ENCODE results near the gene APOBEC3G.
"Not testable (repeated sequence)": the region's sequence is repeated elsewhere in the genome, so short reads cannot be mapped to it uniquely, and the experiment has no call there.

APOBEC3G gene

DNA sequence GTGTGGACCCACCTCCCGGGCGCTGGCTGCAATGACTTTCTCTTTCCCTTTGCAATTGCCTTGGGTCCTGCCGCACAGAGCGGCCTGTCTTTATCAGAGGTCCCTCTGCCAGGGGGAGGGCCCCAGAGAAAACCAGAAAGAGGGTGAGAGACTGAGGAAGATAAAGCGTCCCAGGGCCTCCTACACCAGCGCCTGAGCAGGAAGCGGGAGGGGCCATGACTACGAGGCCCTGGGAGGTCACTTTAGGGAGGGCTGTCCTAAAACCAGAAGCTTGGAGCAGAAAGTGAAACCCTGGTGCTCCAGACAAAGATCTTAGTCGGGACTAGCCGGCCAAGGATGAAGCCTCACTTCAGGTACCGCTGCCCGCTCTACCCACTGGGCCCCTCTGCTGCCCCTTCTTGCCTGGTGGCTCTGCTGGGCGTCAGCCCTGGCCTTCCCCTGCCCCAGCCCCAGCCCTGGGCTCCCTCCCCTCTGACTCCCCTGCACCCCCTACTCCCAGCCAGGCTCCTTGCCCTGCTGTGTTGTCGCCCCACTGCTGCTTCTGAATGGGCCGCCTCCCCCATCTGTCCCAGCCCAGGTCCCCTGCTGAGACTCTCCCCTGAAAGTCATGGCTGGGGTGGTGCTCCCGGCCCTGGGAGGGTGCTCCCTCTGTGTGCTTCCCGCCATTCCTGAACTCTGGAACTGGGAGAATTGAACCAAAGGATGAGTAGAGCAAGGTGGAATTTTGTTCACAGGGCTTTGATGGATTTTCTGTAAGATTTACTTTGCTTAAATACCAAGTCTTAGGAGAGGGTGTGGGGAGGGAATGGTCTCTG is at the start of gene APOBEC3G:
TSS of gene APOBEC3G (plus strand) at position 250 of the 815 bp plus-strand sequence. CDS start at position 337, 87 bp downstream.
- Histone ChIP-seq H3K4me2 (ENCODE audit: insufficient read depth, low read length) (peak within 1 kb of the TSS; percentile 93), H3K4me3 (ENCODE audit: low read depth in 1 of 2, low read length in 2 of 2) (peak within 1 kb of the TSS; percentile 50 to 70; a peak in 3 of 4 replicates), H3K27ac (ENCODE audit: low read length) (peak within 1 kb of the TSS; percentile 76), H2AFZ (ENCODE audit: low read depth, low read length) (peak within 1 kb of the TSS; percentile 73), H3K9ac (ENCODE audit: low read depth, low read length) (peak within 1 kb of the TSS; percentile 65), H3K4me1 (ENCODE audit: insufficient read depth, low read length) (peaks cover 15% of the 10 kb centered on the region)
- peak; percentile 78 for DNase-seq
- not testable (repeated sequence) for H4K20me1 ChIP-seq (ENCODE audit: insufficient read depth, low read length); H3K9me3 ChIP-seq (ENCODE audit: insufficient read depth, low read length, severe bottlenecking); H3K27me3 ChIP-seq (ENCODE audit: insufficient read depth, low read length, poor library complexity); H3K36me3 ChIP-seq (ENCODE audit: insufficient read depth, low read length); H3K79me2 ChIP-seq (ENCODE audit: insufficient read depth, low read length)
- ATAC-seq (ENCODE audit: insufficient read depth, low read depth), result peak; percentile 98

GRCh38 chr22:39027717-39028116 is 49.4 kb upstream of the APOBEC3G start:
- DNase-seq (no peak), ATAC-seq (ENCODE audit: insufficient read depth, low read depth) (0 out of 3 replicates have a peak, but pooled peaks have one; percentile 24)
- Histone ChIP-seq H3K9ac (ENCODE audit: low read depth, low read length) (no peak overlapping the region), H3K4me1 (ENCODE audit: insufficient read depth, low read length) (no peaks in the 10 kb centered on the region), H3K36me3 (ENCODE audit: insufficient read depth, low read length) (peaks cover 16% of the 10 kb centered on the region; the same call in 1 of the 2 replicates), H3K27ac (ENCODE audit: low read length) (no peak overlapping the region), H3K79me2 (ENCODE audit: insufficient read depth, low read length) (no peaks in the 10 kb centered on the region), H2AFZ (ENCODE audit: low read depth, low read length) (no peak overlapping the region), H3K9me3 (ENCODE audit: insufficient read depth, low read length, severe bottlenecking) (no peaks in the 10 kb centered on the region), H3K4me3 (ENCODE audit: low read depth in 1 of 2, low read length in 2 of 2) (no peak overlapping the region), H3K4me2 (ENCODE audit: insufficient read depth, low read length) (no peak overlapping the region), H3K27me3 (ENCODE audit: insufficient read depth, low read length, poor library complexity) (no peaks in the 10 kb centered on the region), H4K20me1 (ENCODE audit: insufficient read depth, low read length) (no peaks in the 10 kb centered on the region)
- TF ChIP-seq CTCF (IDR thresholded peaks at IDR 0.05; ENCODE audit: borderline replicate concordance, extremely low read depth, low read length, poor library complexity, severe bottlenecking) (no peak), EZH2 (IDR thresholded peaks at IDR 0.05; ENCODE audit: borderline replicate concordance, low read depth, low read length, severe bottlenecking) (no peak)

DNA sequence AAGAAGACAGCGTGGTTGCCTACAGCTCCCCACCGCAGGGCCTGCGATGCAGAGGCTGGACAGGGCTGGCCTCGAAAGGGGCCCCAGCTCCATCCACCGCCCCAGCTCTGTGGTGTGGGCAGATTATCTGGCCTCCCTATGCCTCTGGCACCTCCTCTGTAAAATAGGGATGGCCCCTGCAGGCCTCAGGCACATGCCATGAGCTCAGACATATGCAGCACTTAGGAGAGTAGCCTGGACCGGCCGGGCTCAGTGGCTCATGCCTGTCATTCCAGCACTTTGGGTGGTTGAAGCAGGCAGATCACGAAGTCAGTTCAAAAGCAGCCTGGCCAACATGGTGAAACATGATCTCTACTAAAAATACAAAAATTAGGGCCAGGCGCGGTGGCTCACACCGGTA is 48.8 kb upstream of the APOBEC3G start:
- no peak for ATAC-seq (ENCODE audit: insufficient read depth, low read depth)
- H3K27ac ChIP-seq (ENCODE audit: low read length), result no peak overlapping the region
- no peak overlapping the region for H3K4me2 ChIP-seq (ENCODE audit: insufficient read depth, low read length)
- DNase-seq, result no peak
- H3K4me3 ChIP-seq (ENCODE audit: low read depth in 1 of 2, low read length in 2 of 2), result no peak overlapping the region
- no peak overlapping the region for H3K9ac ChIP-seq (ENCODE audit: low read depth, low read length)
- H3K9me3 ChIP-seq (ENCODE audit: insufficient read depth, low read length, severe bottlenecking), result no peaks in the 10 kb centered on the region
- no peak overlapping the region for H2AFZ ChIP-seq (ENCODE audit: low read depth, low read length)
- H3K4me1 ChIP-seq (ENCODE audit: insufficient read depth, low read length), result no peaks in the 10 kb centered on the region
- H3K27me3 ChIP-seq (ENCODE audit: insufficient read depth, low read length, poor library complexity), result no peaks in the 10 kb centered on the region
- H3K79me2 ChIP-seq (ENCODE audit: insufficient read depth, low read length), result no peaks in the 10 kb centered on the region
- no peaks in the 10 kb centered on the region for H4K20me1 ChIP-seq (ENCODE audit: insufficient read depth, low read length)
- TF ChIP-seq CTCF (IDR thresholded peaks at IDR 0.05; ENCODE audit: borderline replicate concordance, extremely low read depth, low read length, poor library complexity, severe bottlenecking) (no peak), EZH2 (IDR thresholded peaks at IDR 0.05; ENCODE audit: borderline replicate concordance, low read depth, low read length, severe bottlenecking) (no peak)
- peaks cover 16% of the 10 kb centered on the region; the same call in 1 of the 2 replicates for H3K36me3 ChIP-seq (ENCODE audit: insufficient read depth, low read length)

- Histone ChIP-seq H3K9me3 (ENCODE audit: insufficient read depth, low read length, severe bottlenecking) (no peaks in the 10 kb centered on the region), H3K4me2 (ENCODE audit: insufficient read depth, low read length) (no peak overlapping the region), H3K36me3 (ENCODE audit: insufficient read depth, low read length) (peaks cover 9% of the 10 kb centered on the region; the same call in 1 of the 2 replicates), H3K27ac (ENCODE audit: low read length) (no peak overlapping the region), H3K79me2 (ENCODE audit: insufficient read depth, low read length) (no peaks in the 10 kb centered on the region), H3K4me1 (ENCODE audit: insufficient read depth, low read length) (no peaks in the 10 kb centered on the region), H2AFZ (ENCODE audit: low read depth, low read length) (no peak overlapping the region), H3K27me3 (ENCODE audit: insufficient read depth, low read length, poor library complexity) (no peaks in the 10 kb centered on the region), H4K20me1 (ENCODE audit: insufficient read depth, low read length) (no peaks in the 10 kb centered on the region), H3K4me3 (ENCODE audit: low read depth in 1 of 2, low read length in 2 of 2) (no peak overlapping the region), H3K9ac (ENCODE audit: low read depth, low read length) (no peak overlapping the region)
- DNase-seq (no peak), ATAC-seq (ENCODE audit: insufficient read depth, low read depth) (no peak)
- TF ChIP-seq CTCF (IDR thresholded peaks at IDR 0.05; ENCODE audit: borderline replicate concordance, extremely low read depth, low read length, poor library complexity, severe bottlenecking) (no peak), EZH2 (IDR thresholded peaks at IDR 0.05; ENCODE audit: borderline replicate concordance, low read depth, low read length, severe bottlenecking) (no peak)
These were observed 47.8 kb upstream of the APOBEC3G start for GRCh38 chr22:39029227-39029626.
